HG03060 (cell line): ENCODE results near the gene FBLL1.
"Not testable (repeated sequence)": the region's sequence is repeated elsewhere in the genome, so short reads cannot be mapped to it uniquely, and the experiment has no call there.

Experiments
- ATAC-seq: cut with Tn5 transposase; IDR thresholded peaks from one replicate; pipeline ENCODE4 v1.9.1; 2021; ENCODE audit warnings: low read depth, moderate number of reproducible peaks; ENCODE audit not compliant: unreplicated experiment

The FBLL1 gene

DNA sequence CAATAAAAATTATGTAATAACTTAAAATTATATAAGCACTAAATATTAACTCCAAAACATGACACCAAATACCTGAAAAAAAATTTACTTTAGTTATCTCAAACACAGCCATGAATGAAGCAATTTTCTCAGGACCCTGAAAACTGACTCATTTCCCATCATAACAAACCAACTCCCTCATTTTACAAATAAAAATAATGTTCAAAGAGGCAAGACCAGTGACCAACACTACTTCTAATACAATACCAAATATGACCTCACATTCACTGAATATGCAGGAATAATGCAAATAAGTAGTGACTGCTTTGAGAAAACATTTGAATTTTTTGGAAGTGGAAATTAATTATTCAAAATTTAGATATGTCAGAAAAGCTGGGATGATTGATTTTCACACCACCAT, 21.6 kb downstream of the FBLL1 start:
- ATAC-seq, result no peak

GRCh38 chr5:168552146-168552545, 23.0 kb downstream of the FBLL1 start:
- no peak for ATAC-seq

DNA sequence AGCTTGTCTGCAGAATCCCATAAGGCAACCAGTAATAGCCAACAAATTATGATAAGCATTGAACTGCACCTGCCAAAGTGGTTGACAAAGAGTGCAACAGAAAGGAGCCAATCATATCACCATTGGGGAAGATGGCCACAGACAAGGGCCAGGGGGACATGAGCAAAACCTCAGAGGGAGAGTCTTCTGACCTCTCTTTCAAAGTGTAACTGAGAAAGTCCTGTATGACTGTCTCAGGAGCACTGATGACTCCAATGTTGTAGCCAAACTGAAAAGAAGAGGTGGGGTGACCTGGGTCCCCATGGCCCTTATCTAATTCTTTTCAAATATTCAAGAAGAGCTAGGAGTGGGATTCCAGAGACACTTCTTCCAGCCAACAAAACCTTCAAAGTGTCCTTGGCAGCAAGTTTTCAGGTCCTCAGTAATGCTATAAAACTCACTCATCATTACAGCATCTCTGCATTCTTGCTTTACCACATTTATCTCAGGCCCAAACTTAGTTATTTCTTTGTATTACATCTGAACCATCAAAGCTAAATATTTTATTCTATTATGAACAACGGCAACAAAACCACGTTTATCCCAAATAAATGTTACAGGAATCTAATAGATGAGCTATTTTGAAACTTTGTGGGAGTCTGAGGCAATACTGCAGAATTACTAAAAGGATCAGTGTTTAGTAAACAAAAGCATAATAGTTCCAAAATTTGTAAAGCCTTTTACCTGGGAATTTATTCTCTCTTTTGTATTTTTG, 24.4 kb downstream of the FBLL1 start:
- ATAC-seq, result no peak

DNA sequence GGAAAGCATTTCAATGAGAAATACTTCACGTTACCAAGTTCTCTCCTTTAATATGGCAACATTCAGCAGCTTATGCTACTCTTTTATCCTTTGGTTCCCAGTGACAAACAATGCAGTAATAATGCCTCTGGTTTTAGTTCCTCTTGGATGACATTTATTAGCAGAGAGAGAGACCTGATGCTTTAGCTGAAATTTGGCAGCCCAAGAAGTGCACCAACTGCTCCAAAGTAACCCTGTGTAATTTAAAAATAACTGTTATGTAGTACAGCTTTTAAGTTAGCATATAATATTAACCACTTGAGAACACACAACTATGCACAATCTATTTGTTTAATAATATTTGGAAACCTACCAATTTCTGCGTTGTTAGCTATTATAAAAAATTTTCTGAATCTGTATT, 28.3 kb downstream of the FBLL1 start:
- ATAC-seq, result no peak

DNA sequence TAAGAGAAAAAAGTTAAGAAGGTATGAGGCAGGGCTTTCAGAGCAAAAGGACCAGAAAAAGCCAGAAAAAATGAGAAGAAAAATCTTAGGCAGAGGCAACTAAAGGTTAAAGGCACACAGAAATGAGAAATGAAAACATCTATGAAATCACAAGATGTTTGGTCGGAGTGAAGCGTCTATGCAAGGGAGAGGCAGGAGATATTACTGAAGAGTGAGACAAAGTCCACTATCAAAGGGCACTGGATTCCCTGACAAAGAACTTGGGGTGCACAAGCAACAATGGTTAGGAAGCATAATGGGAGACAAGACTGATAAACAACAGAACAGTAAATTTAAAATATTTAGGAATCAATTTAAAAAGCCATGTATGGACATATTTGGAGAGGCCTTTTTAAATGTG, 33.2 kb downstream of the FBLL1 start:
- ATAC-seq, result no peak

DNA sequence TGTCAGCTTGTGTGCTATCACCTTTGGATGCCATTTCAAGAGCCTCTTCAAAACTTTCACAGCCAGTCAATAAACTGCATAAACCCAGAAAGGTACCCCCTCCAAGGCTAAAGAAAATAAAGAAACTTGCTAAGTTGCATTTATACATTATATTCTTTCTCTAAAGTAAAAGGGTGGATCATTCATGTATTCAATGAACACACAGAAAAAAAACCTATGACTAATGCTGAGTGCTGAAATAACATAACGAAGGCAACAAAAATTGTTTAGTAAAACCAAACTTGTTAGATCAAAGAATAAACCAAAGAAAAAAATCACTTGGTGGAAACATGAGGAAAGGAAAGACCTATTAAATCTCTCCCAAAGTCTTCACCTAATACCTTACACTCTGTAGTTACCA, 34.9 kb downstream of the FBLL1 start:
- ATAC-seq, result no peak

DNA sequence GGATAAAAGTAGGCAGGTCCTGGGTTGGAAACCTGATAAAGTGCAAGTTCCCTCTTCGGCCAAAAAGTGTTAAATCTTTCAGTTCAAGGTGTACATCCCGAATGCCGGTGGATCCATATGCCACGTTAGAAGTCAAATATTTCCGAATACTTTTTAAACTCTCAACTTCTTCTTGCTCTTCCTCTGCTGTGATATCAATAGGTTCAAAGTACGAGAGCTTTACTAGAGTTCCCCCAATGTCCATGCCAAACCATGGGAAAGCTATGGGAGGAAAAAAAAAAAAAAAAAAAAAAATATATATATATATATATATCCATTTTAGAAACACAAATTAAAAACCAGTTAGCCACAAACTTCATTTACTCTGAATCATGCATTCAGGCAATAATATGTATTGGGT, 39.6 kb downstream of the FBLL1 start:
- ATAC-seq, result no peak

DNA sequence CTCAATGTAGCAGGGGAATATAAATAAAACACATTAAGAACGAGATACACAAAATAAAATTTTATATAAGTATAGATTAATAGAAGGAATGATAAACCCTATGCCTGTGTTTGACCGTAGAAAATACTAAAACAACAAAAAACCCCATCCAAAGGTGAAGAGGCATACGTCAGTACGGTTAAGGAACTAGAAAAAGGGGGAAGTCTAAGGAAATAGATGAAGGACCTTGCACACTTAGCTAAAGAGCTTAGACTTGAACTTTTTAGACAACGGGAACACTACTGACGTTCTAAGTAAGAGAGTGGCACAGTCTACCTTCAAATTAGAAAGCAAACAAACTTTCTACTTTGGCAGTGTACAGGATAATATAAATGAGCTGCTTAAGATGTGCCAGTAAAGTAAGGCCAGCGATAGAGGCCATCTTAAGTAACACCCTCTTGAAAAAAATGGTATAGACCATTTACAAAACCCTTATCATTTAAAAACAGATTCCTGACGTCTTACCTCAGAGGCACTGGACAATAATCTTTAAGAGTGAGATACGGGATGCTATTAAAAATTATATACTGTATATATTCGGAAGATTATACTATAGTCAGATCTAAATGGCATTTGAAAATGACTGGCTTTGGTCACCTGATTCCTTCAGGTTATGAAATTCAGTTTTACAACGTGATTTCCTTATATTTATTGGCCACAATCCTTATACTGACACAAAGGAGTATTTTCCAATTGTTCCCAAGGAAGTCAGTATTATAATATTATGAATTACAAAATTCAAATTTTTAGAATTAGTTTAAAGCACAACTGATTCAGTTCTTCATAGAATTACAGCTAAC, 41.6 kb downstream of the FBLL1 start:
- ATAC-seq, result no peak

GRCh38 chr5:168573663-168574062, 44.6 kb downstream of the FBLL1 start:
- ATAC-seq, result not testable (repeated sequence)

DNA sequence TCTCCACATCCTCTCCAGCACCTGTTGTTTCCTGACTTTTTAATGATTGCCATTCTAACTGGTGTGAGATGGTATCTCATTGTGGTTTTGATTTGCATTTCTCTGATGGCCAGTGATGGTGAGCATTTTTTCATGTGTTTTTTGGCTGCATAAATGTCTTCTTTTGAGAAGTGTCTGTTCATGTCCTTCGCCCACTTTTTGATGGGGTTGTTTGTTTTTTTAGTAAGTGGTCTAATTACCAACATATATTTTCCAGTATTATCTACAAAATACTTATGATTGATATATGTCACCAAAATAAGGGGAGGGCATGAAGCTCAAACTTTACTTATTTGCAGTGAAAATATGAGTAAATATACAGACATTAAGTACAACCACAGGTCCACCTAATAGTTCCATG, 45.1 kb downstream of the FBLL1 start:
- not testable (repeated sequence) for ATAC-seq

DNA sequence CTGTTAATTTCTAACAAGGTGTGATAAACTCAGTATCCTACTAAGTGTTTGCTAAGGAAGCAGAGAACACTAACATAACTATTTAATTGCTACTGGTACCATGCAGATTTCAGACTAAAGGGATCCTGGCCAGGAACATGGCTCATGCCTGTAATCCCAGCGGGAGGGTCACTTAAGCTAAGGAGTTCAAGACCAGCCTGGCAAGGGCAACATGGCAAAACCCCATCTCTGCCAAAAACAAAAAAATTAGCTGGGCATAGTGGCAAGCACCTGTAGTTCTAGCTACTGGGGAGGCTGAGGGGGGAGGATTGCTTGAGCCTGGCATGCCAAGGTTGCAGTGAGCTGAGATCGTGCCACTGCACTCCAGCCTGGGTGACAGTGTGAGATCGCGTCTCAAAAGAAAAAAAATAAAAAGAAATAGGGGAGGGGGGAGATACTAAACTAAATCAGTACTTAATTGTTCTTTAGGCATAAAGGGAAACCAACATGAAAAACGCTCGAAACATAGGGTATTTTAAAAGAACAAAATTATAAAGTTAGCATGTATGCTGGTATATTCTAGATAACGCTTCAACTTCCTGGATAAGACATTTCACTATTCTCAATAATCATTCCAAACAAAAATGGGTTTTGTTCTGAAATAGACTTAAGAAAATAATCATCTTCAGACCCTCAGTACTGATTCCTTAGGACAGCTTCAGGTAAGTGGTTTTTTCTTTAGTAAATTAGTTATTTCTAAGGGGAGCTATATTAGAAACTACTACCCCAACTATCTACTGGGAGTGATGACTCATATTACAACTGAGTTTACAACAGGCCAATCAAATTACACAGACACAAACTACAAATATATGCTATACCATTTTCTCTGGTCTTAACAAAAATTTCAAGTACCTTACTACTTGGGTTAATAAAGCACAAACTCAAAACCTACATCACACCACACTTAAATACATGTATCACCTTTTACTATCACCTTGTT, 46.6 kb downstream of the FBLL1 start:
- no peak for ATAC-seq

- ATAC-seq, result no peak
These were observed 48.9 kb downstream of the FBLL1 start for GRCh38 chr5:168578006-168578405.

DNA sequence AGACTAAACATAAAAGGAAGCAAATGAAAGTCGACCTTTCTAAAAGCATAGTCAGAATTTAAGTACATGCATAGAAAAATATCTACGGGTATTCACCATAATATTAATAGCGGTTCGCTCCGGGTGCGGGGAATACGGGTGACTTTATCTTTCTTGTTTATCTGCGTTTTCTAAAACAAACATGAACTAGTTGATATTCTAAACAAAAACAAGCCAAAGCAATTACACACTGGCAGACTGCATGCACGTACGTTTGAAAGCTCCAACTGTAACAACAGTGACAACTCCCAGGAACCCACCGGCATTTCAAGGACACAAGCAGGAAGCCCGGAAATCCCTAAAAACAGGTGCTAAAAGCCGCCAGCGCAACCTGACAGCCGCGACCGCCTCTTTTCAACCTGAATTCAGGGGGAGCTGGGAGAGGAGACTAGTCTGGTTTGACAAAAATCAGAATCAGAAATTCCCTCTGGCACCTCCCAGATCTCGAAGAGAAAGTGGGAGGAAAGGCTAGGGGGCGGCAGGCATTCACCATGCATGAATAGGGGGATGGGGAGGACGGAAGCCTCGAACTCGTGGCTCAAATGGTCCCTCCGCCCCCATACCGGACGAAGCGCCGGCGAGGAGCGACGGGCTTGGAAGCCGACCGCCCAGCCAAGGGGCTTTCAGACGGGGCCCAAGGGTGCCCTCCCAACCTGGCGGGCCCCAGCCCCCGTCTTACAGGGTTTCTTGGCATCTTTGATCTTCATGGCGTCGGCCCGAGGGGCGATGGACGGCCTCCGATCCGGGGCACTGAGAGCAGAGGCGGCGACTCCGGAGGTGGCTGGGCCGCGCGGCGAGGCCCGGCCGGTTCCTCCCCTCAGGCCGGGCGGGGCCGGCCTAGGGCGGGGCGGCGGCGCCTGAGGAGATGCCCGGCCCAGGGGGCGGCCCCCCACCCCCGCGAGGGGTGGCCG, 49.7 kb downstream of the FBLL1 start, which contains the start of gene PANK3:
TSS of gene PANK3 (minus strand) at position 831 of the 950 bp plus-strand sequence. CDS start at position 746, 85 bp downstream.
- ATAC-seq, result peak; percentile 20

DNA sequence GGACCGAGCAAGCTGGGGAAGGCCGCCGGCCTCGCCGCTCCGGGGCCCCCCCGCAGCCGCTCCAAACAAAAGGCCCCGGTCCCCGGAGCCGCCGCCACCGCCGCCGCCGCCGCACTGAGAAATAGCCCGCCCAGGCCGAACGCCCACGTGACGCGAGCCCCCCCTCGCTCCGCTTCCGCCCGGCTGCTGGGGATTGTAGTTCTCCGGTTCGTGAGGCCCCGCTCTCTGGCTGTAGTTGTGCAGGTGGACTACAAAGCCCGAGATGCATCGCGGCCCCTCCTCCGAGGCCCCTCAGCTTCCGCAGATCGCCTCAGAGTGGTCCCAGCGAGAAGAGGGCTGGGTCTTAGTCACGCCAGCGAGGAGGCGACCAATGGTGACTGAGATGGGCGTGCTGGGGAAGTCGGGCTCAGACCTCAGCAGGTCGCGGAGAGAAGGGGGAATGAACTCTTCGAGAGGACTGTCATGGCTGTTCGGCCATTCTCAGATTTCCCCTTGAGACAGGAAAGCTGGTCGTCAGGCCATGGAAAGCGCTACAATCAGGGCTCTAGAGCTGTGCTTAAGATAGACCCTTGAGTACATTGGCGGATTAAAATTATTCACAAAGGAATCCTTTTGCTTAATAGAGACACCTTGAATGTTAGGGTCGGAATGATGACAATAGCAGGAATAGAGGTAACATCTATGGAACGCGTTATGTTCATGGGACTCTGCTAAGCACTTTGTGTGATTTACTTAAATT, 50.6 kb downstream of the FBLL1 start:
- peak; percentile 85 for ATAC-seq

GRCh38 chr5:168580227-168580508, 51.1 kb downstream of the FBLL1 start:
- ATAC-seq, result no peak
